ENCODE data around the gene HTR7.

DNA sequence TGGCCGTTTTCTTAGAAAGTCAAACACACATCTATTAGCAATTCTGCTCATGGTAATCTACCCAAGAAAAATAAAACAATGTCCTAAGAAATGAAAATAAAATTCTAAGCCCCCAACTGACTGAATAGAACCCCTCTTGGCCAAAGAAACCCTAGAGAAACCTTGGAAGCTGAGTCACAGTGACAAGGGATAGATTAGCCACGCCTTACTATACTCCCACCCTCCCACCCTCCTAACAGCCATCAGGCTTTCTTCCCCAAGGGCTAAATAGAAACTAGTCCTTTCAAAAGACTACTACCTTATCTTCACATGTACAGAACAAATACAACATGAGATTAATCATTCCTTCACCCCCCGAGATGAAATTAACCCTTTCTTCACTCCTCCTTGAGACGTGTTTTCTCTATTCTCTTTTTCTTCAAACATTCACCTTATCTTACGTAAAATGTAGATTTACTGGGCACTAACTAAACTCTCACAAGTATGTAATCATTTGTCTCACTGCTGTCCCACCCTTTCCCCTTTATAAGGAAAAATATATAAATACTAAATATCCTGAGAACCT is 57.5 kb downstream of the HTR7 start:
- TF ChIP-seq CTCF (conservative IDR thresholded peaks at IDR 0.05; ENCODE audit: low read depth, low read length) = no peak
- TF ChIP-seq EZH2 (IDR thresholded peaks at IDR 0.05; ENCODE audit: borderline replicate concordance, low read depth, low read length, poor library complexity, severe bottlenecking) = no peak

Measured in A673 (cell line).